H1 (cell line): ENCODE data around the gene KCNC4. TPM values are rescaled to one million over a fixed set of nuclear protein-coding genes. Genes with fewer than 3 reads are reported as not detected.

Experiments
- CHD7 ChIP-seq: fragments of 300-600 bp; sonication (generic); IDR thresholded peaks from 2 replicates; pipeline ENCODE4 v1.7.1; 2012; ENCODE audit warnings: low read length, moderate library complexity, mild to moderate bottlenecking, inconsistent platforms; ENCODE audit not compliant: insufficient replicate concordance
- CTCF ChIP-seq, 3 experiments: IDR thresholded peaks; 1 replicate in 2 of 3; 2 replicates in 1 of 3; pipeline versions ENCODE4 v1.5.1 to v1.6.1; 2011; ENCODE audit warnings: low read length in 3 of 3, mild to moderate bottlenecking in 3 of 3, inconsistent platforms in 2 of 3, low read depth in 1 of 3, moderate library complexity in 1 of 3; ENCODE audit not compliant: insufficient read depth in 1 of 3; ENCODE audit errors: control extremely low read depth in 1 of 3
- E2F6 ChIP-seq: IDR thresholded peaks from 2 replicates; pipeline ENCODE4 v1.6.1; 2012; ENCODE audit warnings: inconsistent platforms
- MAX ChIP-seq: IDR thresholded peaks from 2 replicates; pipeline ENCODE4 v1.6.1; 2012; ENCODE audit warnings: inconsistent platforms
- RXRA ChIP-seq: IDR thresholded peaks from 2 replicates; pipeline ENCODE4 v1.6.1; 2011; ENCODE audit warnings: low read depth, mild to moderate bottlenecking, low read length, moderate library complexity; ENCODE audit not compliant: insufficient read depth
- polyA plus RNA-seq, 7 experiments: library from polyadenylated mRNA; depleted of rRNA in 3 of 7; stranded (reverse) in 5 of 7; unstranded in 2 of 7; fragments of >200 nt in 5 of 7; fragments of 200-250 nt in 2 of 7; gene quantifications; 1 replicate in 5 of 7; 2 replicates in 1 of 7; 4 replicates in 1 of 7; pipeline versions ENCODE4 v1.2.1 to v1.2.3, GENCODE V29; 2011 to 2013; ENCODE audit warnings: missing spikeins in 2 of 7, mixed read lengths in 2 of 7
- total RNA-seq: library from RNA; stranded (reverse); fragmentation: NEBNext Ultra II Directional; extraction: Animal tissue kit (Norgen Biotek cat#: 25700); gene quantifications from 2 replicates; pipeline ENCODE4 v1.2.1, GENCODE V29; 2021

KCNC4 gene
- total and polyA plus RNA-seq, 2 of the 8 experiments (the other 6 are each of a cell fraction or from before 2014, with no cell fraction given), result 8.1 to 11.2 TPM

GRCh38 chr1:110210604-110211495 lies 736 bp downstream of the KCNC4 start (continued):
- TF ChIP-seq E2F6 (peak; percentile 88), CHD7 (no peak), RXRA (no peak), MAX (peak; percentile 74; the same call in 1 of the 2 replicates), CTCF (IDR thresholded peaks at IDR 0.05; ENCODE audit: control extremely low read depth in 1 of 3, insufficient read depth in 1 of 3, low read depth in 1 of 3, low read length in 3 of 3) (0 out of 4 replicates have a peak, but pooled peaks of 1 of the 3 experiments have one; percentile 3)
